HG03108 (cell line): ENCODE measurements around the gene ADGRG7.

Experiments used
- ATAC-seq: cut with Tn5 transposase; IDR thresholded peaks from one replicate; pipeline ENCODE4 v1.9.1; 2021; ENCODE audit warnings: moderate library complexity; ENCODE audit not compliant: unreplicated experiment

ADGRG7 gene

GRCh38 chr3:100732435-100732834 is 123.0 kb downstream of the ADGRG7 start:
- no peak for ATAC-seq

GRCh38 chr3:100737334-100737733 is 127.9 kb downstream of the ADGRG7 start:
- ATAC-seq, result no peak

- ATAC-seq, result no peak
Measured at GRCh38 chr3:100740207-100740606, 130.8 kb downstream of the ADGRG7 start.

DNA sequence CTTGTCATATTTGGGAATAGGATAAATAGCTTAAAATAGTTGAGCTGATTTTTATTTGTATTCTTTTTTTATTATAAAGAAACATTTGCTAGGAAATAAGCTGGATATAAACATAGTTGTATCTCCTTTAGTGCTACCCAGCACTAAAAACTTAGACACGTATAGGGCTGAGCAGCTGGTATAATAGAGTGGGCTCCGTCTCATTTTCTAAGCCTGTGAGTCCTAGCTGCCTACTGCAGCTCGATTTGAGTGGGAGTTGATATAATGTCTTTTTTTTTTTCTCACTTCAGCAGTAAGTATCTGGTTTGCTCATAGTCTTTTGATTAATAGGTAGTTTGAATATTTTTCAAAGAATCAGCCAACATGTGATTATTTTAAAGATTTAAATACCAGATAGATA is 134.1 kb downstream of the ADGRG7 start:
- no peak for ATAC-seq

DNA sequence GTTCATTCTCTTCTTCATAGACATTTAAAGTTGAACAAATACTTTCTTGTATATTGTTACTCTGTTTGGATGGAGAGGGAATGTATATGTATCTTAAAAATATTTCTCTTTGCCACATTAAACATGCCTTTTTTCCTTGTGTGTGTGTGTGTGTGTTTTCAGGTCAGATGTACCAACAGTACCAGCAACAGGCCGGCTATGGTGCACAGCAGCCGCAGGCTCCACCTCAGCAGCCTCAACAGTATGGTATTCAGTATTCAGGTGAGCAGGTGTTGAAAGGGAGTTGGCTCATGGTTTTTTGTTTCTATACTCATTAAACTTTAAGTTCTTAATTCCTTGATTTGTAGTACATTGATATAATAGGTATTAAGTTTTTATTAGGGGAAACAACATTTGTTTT is 135.3 kb downstream of the ADGRG7 start:
- no peak for ATAC-seq
